ENCODE measurements around the gene CDKN1C.

CDKN1C gene

DNA sequence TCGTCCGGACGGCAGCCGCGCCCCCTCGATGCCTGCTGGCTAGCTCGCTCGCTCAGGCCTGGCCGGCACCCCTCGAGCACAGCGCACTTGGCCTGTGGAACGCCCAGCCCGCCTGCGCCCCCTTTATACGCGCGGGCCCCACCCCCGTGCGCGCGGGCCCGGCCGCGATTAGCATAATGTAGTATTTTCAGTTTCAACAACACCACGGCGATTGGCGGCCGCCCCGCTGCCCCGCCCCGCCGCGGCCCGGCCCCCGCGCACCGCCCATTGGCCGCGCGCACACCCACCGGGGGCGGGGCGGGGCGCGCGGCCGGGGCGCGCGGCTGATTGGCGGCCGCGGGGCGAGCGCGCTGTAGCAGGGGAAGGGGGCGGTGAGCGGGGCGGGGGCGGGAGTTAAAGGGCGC is at the start of gene CDKN1C:
Gene CDKN1C, minus strand, starts transcription at position 98 of the 404 bp plus-strand sequence. CDS start 319 bp downstream, outside the sequence.
- H3K9me2 ChIP-seq (replicated peaks; ENCODE audit: insufficient read depth, low read length), result no peaks in the 10 kb centered on the region
- peak within 1 kb of the TSS; percentile 59 for H2AFZ ChIP-seq (ENCODE audit: low read length)
- H3K27ac ChIP-seq (ENCODE audit: low read length), result no peak within 1 kb of the TSS
- no peak for TF ChIP-seq EZH2 (optimal IDR thresholded peaks at IDR 0.05; ENCODE audit: low read depth, low read length)
- no peak for TF ChIP-seq EZH2phosphoT487 (IDR thresholded peaks at IDR 0.05; ENCODE audit: low read length)
- no peak for TF ChIP-seq CTCF (IDR thresholded peaks at IDR 0.05; ENCODE audit: low read length)
- H3K79me2 ChIP-seq (ENCODE audit: low read length), result no peaks in the 10 kb centered on the region
- H4K20me1 ChIP-seq (ENCODE audit: insufficient read depth, low read length), result no peaks in the 10 kb centered on the region
- peak within 1 kb of the TSS; percentile 7; the same call in 1 of the 2 replicates for H3K9ac ChIP-seq (ENCODE audit: low read length)
- peaks cover 19% of the 10 kb centered on the region for H3K27me3 ChIP-seq (replicated peaks; ENCODE audit: insufficient read depth, low read length)
- peak within 1 kb of the TSS; percentile 68 for H3K4me3 ChIP-seq (ENCODE audit: low read length)
- no peaks in the 10 kb centered on the region for H3K4me1 ChIP-seq (ENCODE audit: low read length)
- peak within 1 kb of the TSS; percentile 98 for H3K4me2 ChIP-seq (ENCODE audit: low read depth, low read length)
- H3F3A ChIP-seq (ENCODE audit: insufficient read depth, low read length), result 0 out of 2 replicates have a peak, but pooled peaks cover 10% of the 10 kb centered on the region
- no peaks in the 10 kb centered on the region for H3K9me3 ChIP-seq (replicated peaks; ENCODE audit: insufficient read depth, low read length)
- peak; percentile 85 for DNase-seq
- H3K36me3 ChIP-seq (replicated peaks; ENCODE audit: insufficient read depth, low read length), result no peaks in the 10 kb centered on the region

- H3K4me3 ChIP-seq (ENCODE audit: low read length), result no peak overlapping the region
- H2AFZ ChIP-seq (ENCODE audit: low read length), result no peak overlapping the region
- no peak overlapping the region for H3K4me2 ChIP-seq (ENCODE audit: low read depth, low read length)
Observed at GRCh38 chr11:2934611-2935239, 49.1 kb upstream of the CDKN1C start.

DNA sequence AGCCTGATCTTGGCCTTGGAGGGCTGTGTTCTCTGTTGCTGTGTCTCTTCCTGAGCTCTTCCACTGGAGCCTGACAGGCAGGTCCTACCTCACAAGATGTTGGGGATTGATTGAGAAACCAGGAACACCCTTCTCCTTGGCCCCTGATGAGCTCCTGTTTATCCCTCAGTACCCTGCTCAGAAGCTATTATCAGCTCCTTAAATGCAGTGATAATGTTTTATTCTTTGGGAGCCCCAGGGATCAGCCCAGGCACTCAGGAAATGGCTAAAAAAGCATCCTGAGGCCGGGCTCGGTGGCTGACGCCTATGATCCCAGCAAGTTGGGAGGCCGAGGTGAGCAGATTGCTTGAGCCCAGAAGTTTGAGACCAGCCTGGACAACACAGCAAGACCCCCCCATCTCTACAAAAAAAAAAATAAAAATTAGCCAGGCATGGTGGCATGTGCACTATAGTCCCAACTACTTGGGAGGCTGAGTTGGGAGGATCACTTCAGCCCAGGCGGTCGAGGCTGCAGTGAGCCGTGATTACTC is 48.5 kb upstream of the CDKN1C start:
- Histone ChIP-seq H3K4me2 (ENCODE audit: low read depth, low read length) (peak overlapping the region; percentile 31), H3K9me3 (replicated peaks; ENCODE audit: insufficient read depth, low read length) (no peaks in the 10 kb centered on the region), H3K9ac (ENCODE audit: low read length) (peak overlapping the region; percentile 50), H3K79me2 (ENCODE audit: low read length) (no peaks in the 10 kb centered on the region), H4K20me1 (ENCODE audit: insufficient read depth, low read length) (no peaks in the 10 kb centered on the region), H3F3A (ENCODE audit: insufficient read depth, low read length) (peaks cover 21% of the 10 kb centered on the region), H3K4me1 (ENCODE audit: low read length) (peaks cover 19% of the 10 kb centered on the region), H2AFZ (ENCODE audit: low read length) (peak overlapping the region; percentile 62; the same call in 1 of the 2 replicates), H3K27ac (ENCODE audit: low read length) (peak overlapping the region; percentile 81), H3K9me2 (replicated peaks; ENCODE audit: insufficient read depth, low read length) (no peaks in the 10 kb centered on the region), H3K27me3 (replicated peaks; ENCODE audit: insufficient read depth, low read length) (peaks cover 10% of the 10 kb centered on the region), H3K36me3 (replicated peaks; ENCODE audit: insufficient read depth, low read length) (no peaks in the 10 kb centered on the region), H3K4me3 (ENCODE audit: low read length) (no peak overlapping the region)
- no peak for DNase-seq
- no peak for TF ChIP-seq EZH2phosphoT487 (IDR thresholded peaks at IDR 0.05; ENCODE audit: low read length)

More at GRCh38 chr11:2934611-2935239, 49.1 kb upstream of the CDKN1C start:
- Histone ChIP-seq H4K20me1 (ENCODE audit: insufficient read depth, low read length) (no peaks in the 10 kb centered on the region), H3K27ac (ENCODE audit: low read length) (no peak overlapping the region; the same call in 1 of the 2 replicates), H3K4me1 (ENCODE audit: low read length) (peaks cover 19% of the 10 kb centered on the region), H3K9me2 (replicated peaks; ENCODE audit: insufficient read depth, low read length) (no peaks in the 10 kb centered on the region), H3K36me3 (replicated peaks; ENCODE audit: insufficient read depth, low read length) (no peaks in the 10 kb centered on the region), H3K79me2 (ENCODE audit: low read length) (no peaks in the 10 kb centered on the region), H3K27me3 (replicated peaks; ENCODE audit: insufficient read depth, low read length) (peaks cover 5% of the 10 kb centered on the region), H3K9me3 (replicated peaks; ENCODE audit: insufficient read depth, low read length) (no peaks in the 10 kb centered on the region), H3F3A (ENCODE audit: insufficient read depth, low read length) (peaks cover 21% of the 10 kb centered on the region), H3K9ac (ENCODE audit: low read length) (no peak overlapping the region)
- TF ChIP-seq EZH2phosphoT487 (IDR thresholded peaks at IDR 0.05; ENCODE audit: low read length) (no peak), EZH2 (optimal IDR thresholded peaks at IDR 0.05; ENCODE audit: low read depth, low read length) (no peak), CTCF (IDR thresholded peaks at IDR 0.05; ENCODE audit: low read length) (no peak)
- DNase-seq, result no peak

All from MM.1S (cell line).